ENCODE data around the gene KRCC1.
"Not testable (repeated sequence)": the region's sequence is repeated elsewhere in the genome, so short reads cannot be mapped to it uniquely, and the experiment has no call there.

Gene KRCC1

DNA sequence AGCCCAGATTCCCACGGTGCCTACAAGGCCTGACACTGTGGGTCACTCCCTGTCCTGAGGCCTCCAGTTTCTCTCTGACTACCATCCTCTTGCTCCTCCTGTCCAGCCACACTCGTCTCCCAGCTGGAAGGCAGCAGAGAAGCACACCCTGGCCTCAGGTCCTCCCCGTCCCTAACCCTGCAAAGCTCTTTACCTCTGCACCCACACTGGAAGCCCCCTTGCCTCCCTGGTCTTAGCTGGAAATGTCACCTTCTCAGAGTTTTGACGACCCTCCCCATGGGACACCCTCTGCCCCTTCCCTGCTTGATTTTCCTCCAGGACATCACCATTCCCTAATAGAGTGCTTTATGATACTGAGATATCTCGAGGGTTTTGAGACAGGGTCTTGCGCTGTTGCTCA lies 49.8 kb downstream of the KRCC1 start:
- no peak overlapping the region for H3K4me2 ChIP-seq (ENCODE audit: low read length)
- TF ChIP-seq, protein P1, sequence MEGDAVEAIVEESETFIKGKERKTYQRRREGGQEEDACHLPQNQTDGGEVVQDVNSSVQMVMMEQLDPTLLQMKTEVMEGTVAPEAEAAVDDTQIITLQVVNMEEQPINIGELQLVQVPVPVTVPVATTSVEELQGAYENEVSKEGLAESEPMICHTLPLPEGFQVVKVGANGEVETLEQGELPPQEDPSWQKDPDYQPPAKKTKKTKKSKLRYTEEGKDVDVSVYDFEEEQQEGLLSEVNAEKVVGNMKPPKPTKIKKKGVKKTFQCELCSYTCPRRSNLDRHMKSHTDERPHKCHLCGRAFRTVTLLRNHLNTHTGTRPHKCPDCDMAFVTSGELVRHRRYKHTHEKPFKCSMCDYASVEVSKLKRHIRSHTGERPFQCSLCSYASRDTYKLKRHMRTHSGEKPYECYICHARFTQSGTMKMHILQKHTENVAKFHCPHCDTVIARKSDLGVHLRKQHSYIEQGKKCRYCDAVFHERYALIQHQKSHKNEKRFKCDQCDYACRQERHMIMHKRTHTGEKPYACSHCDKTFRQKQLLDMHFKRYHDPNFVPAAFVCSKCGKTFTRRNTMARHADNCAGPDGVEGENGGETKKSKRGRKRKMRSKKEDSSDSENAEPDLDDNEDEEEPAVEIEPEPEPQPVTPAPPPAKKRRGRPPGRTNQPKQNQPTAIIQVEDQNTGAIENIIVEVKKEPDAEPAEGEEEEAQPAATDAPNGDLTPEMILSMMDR (IDR thresholded peaks at IDR 0.05) = no peak

DNA sequence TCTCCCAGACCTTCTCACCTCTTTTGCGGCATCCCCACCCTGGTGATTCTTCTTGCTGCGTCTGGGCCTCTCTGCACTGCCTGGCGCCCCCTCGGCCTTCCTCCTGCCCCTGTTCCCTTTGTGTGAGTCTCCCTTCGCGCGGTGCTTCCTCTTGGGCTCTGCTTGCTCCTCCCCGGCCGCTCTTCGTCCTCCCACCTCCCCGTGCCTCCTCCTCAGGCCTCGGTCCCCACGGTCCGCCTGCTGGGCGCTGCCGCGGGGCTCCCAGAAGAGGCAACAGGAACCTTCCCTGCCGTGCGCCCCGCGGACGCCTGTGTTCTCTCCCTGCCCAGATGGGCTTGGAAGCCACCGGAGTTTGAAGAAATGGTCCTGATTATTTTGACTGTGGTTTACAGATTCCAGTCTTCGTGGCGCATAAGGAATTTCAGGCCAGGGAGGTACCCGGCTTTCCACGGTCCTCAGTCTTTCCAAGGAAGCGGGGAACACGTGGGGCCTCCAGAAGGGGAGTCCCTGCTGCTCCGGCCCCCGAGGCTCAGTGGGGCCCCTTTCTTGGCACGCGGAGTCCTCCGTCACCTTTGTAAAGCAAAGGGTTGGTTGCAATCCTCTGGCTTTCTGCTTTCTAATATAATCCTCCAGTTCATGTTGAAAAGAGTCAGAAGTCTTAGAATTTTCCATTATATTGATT lies 52.4 kb downstream of the KRCC1 start:
- Histone ChIP-seq H3K4me2 (ENCODE audit: low read length) (no peak overlapping the region), H3K9me3 (ENCODE audit: control insufficient read depth, low read length) (no peaks in the 10 kb centered on the region), H3K4me3 (ENCODE audit: low read depth, low read length) (no peak overlapping the region), H3K79me2 (no peaks in the 10 kb centered on the region), H2AFZ (no peak overlapping the region), H3K9ac (no peak overlapping the region), H3K27ac (no peak overlapping the region), H3K36me3 (ENCODE audit: control insufficient read depth, insufficient read depth, low read length) (no peaks in the 10 kb centered on the region), H3K4me1 (no peaks in the 10 kb centered on the region), H3K27me3 (ENCODE audit: control insufficient read depth, insufficient read depth, low read length) (no peaks in the 10 kb centered on the region)
- TF ChIP-seq, protein P1 (IDR thresholded peaks at IDR 0.05) = no peak

More for the DNA sequence above, 49.8 kb downstream of the KRCC1 start:
- no peaks in the 10 kb centered on the region for H3K9me3 ChIP-seq (ENCODE audit: control insufficient read depth, low read length)
- no peaks in the 10 kb centered on the region for H3K36me3 ChIP-seq (ENCODE audit: control insufficient read depth, insufficient read depth, low read length)
- no peaks in the 10 kb centered on the region for H3K79me2 ChIP-seq
- H2AFZ ChIP-seq = no peak overlapping the region
- H3K27me3 ChIP-seq (ENCODE audit: control insufficient read depth, insufficient read depth, low read length) = no peaks in the 10 kb centered on the region
- H3K4me3 ChIP-seq (ENCODE audit: low read depth, low read length) = no peak overlapping the region
- no peak overlapping the region for H3K9ac ChIP-seq
- no peaks in the 10 kb centered on the region for H3K4me1 ChIP-seq
- no peak overlapping the region for H3K27ac ChIP-seq

DNA sequence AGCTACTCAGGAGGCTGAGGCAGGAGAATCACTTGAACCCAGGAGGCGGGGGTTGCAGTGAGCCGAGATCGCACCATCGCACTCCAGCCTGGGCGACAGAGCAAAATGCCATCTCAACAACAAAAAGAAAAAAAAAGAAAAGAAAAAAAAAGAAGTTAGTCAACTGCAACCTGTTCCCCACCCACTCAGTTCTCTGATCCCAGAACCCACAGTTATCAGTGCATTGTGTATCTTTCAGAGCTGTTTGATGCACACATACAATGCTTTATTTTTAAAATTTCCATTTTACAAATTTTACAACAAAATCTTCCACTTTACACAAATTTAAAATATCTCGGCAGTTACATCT lies 53.2 kb downstream of the KRCC1 start:
- H3K9me3 ChIP-seq (ENCODE audit: control insufficient read depth, low read length) = no peaks in the 10 kb centered on the region
- no peak overlapping the region for H3K27ac ChIP-seq
- H3K27me3 ChIP-seq (ENCODE audit: control insufficient read depth, insufficient read depth, low read length) = no peaks in the 10 kb centered on the region
- no peaks in the 10 kb centered on the region for H3K36me3 ChIP-seq (ENCODE audit: control insufficient read depth, insufficient read depth, low read length)
- no peak overlapping the region for H3K9ac ChIP-seq
- H3K79me2 ChIP-seq = no peaks in the 10 kb centered on the region
- TF ChIP-seq, protein P1 (IDR thresholded peaks at IDR 0.05) = no peak
- H3K4me3 ChIP-seq (ENCODE audit: low read depth, low read length) = no peak overlapping the region
- no peaks in the 10 kb centered on the region for H3K4me1 ChIP-seq
- no peak overlapping the region for H3K4me2 ChIP-seq (ENCODE audit: low read length)
- no peak overlapping the region for H2AFZ ChIP-seq

DNA sequence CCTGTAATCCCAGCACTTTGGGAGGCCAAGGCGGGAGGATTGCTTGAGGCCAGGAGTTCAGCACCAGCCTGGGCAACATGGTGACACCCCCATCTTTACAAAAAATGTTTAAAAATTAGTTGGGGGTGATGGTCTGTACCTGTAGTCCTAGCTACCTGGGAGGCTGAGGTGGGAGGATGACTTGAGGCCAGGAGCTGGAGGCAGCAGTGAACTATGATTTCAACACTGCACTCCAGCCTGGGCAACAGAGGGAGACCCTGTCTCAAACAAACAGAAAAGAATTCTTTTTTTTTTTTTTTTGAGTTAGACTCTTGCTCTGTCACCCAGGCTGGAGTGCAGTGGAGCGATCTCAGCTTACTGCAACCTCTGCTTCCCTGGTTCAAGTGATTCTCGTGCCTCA lies 55.1 kb downstream of the KRCC1 start:
- H3K27me3 ChIP-seq (ENCODE audit: control insufficient read depth, insufficient read depth, low read length); H3K9ac ChIP-seq; H3K79me2 ChIP-seq; H3K4me1 ChIP-seq; H3K27ac ChIP-seq; H2AFZ ChIP-seq; H3K4me3 ChIP-seq (ENCODE audit: low read depth, low read length); H3K9me3 ChIP-seq (ENCODE audit: control insufficient read depth, low read length); H3K4me2 ChIP-seq (ENCODE audit: low read length); H3K36me3 ChIP-seq (ENCODE audit: control insufficient read depth, insufficient read depth, low read length): not testable (repeated sequence)

DNA sequence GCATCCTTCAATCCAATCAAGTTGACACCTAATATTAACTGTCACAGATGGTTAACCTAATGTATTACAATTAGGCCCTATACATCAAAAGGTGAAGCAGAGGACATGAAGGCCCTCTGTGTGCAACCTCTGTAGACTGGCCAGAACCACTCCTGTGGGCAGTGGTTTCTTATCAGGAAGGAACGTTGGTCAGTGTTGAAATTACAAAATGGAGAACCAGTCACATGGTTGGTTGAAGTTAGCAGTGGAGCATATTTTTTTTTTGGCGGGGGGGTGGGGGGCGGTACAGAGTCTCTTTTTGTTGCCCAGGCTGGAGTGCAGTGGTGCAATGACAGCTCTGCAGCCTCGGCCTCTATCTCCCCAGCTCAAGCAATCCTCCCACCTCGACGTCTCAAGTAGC lies 59.0 kb downstream of the KRCC1 start:
- H3K4me2 ChIP-seq (ENCODE audit: low read length) = no peak overlapping the region
- H3K36me3 ChIP-seq (ENCODE audit: control insufficient read depth, insufficient read depth, low read length) = no peaks in the 10 kb centered on the region
- H3K27me3 ChIP-seq (ENCODE audit: control insufficient read depth, insufficient read depth, low read length) = no peaks in the 10 kb centered on the region
- H3K4me1 ChIP-seq = peaks cover 6% of the 10 kb centered on the region
- no peak overlapping the region for H2AFZ ChIP-seq
- TF ChIP-seq, protein P1 (IDR thresholded peaks at IDR 0.05) = no peak
- no peaks in the 10 kb centered on the region for H3K79me2 ChIP-seq
- H3K9me3 ChIP-seq (ENCODE audit: control insufficient read depth, low read length) = no peaks in the 10 kb centered on the region
- H3K27ac ChIP-seq = no peak overlapping the region
- H3K9ac ChIP-seq = no peak overlapping the region
- H3K4me3 ChIP-seq (ENCODE audit: low read depth, low read length) = no peak overlapping the region
